ENCODE measurements around the gene SAFB2.

Gene SAFB2

GRCh38 chr19:5593343-5594255 lies 29.0 kb downstream of the SAFB2 start:
- H3K4me1 Mint-ChIP-seq = peaks cover 11% of the 10 kb centered on the region
- H3K4me3 Mint-ChIP-seq = no peak overlapping the region
- peaks cover 78% of the 10 kb centered on the region for H3K36me3 Mint-ChIP-seq (ENCODE audit: insufficient read depth)
- no peaks in the 10 kb centered on the region for H3K9me3 Mint-ChIP-seq
- no peak for ATAC-seq (replicated peaks; ENCODE audit: extremely low read depth, poor library complexity, severe bottlenecking)
- no peaks in the 10 kb centered on the region for H3K27me3 Mint-ChIP-seq
- DNase-seq (ENCODE audit: low spot score in 2 of 2) = no peak
- no peak overlapping the region for H3K27ac Mint-ChIP-seq (ENCODE audit: low read depth)

- H3K4me3 Mint-ChIP-seq = no peak overlapping the region
- DNase-seq (ENCODE audit: low spot score in 2 of 2) = no peak
- no peak overlapping the region for H3K27ac Mint-ChIP-seq (ENCODE audit: low read depth)
Observed at GRCh38 chr19:5592531-5593342, 29.8 kb downstream of the SAFB2 start.

DNA sequence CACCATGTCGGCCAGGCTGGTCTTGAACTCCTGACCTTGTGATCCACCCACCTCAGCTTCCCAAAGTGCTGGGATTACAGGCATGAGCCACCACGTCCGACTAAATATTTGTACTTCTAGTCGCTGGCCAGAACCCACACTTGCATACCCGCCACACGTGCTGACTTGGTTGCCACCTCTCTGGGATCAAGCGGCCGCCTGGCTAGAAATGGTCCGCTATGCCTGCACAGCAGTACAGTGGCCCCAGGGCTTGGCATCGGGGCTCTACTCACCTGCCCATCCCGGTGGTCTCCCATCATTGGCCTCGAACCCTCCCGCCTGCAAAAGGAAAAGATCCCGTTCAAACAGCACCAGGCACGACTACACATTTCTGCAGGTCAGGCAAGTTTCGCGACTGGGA lies 31.1 kb downstream of the SAFB2 start:
- no peak overlapping the region for H3K27ac Mint-ChIP-seq (ENCODE audit: low read depth)
- DNase-seq (ENCODE audit: low spot score in 2 of 2) (no peak), ATAC-seq (replicated peaks; ENCODE audit: extremely low read depth, poor library complexity, severe bottlenecking) (no peak)
- H3K36me3 Mint-ChIP-seq (ENCODE audit: insufficient read depth) = peaks cover 75% of the 10 kb centered on the region
- no peaks in the 10 kb centered on the region for H3K9me3 Mint-ChIP-seq
- H3K4me3 Mint-ChIP-seq = no peak overlapping the region
- H3K4me1 Mint-ChIP-seq = peaks cover 6% of the 10 kb centered on the region
- no peaks in the 10 kb centered on the region for H3K27me3 Mint-ChIP-seq

More at GRCh38 chr19:5592531-5593342, 29.8 kb downstream of the SAFB2 start:
- Mint-ChIP-seq H3K4me1 (peaks cover 11% of the 10 kb centered on the region), H3K27me3 (no peaks in the 10 kb centered on the region), H3K36me3 (ENCODE audit: insufficient read depth) (peaks cover 78% of the 10 kb centered on the region), H3K9me3 (no peaks in the 10 kb centered on the region)
- no peak for ATAC-seq (replicated peaks; ENCODE audit: extremely low read depth, poor library complexity, severe bottlenecking)

DNA sequence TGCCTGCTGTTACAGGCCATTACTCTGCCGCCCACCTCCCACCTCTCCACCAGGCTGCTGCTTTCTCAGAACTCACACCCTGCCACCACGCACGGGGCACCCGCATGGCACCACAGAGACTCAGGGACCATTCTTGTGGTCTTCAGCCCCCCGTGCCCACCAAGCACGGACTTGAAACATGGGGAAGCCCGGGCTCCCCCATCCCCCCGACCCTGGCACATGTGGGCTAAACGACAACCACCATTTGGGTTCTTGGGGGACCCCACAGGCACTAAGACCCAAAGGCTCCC lies 31.8 kb downstream of the SAFB2 start:
- H3K4me3 Mint-ChIP-seq = no peak overlapping the region
- no peaks in the 10 kb centered on the region for H3K9me3 Mint-ChIP-seq
- H3K36me3 Mint-ChIP-seq (ENCODE audit: insufficient read depth) = peaks cover 73% of the 10 kb centered on the region
- DNase-seq (ENCODE audit: low spot score in 2 of 2) (no peak), ATAC-seq (replicated peaks; ENCODE audit: extremely low read depth, poor library complexity, severe bottlenecking) (no peak)
- H3K4me1 Mint-ChIP-seq = peaks cover 5% of the 10 kb centered on the region
- no peak overlapping the region for H3K27ac Mint-ChIP-seq (ENCODE audit: low read depth)
- H3K27me3 Mint-ChIP-seq = no peaks in the 10 kb centered on the region

DNA sequence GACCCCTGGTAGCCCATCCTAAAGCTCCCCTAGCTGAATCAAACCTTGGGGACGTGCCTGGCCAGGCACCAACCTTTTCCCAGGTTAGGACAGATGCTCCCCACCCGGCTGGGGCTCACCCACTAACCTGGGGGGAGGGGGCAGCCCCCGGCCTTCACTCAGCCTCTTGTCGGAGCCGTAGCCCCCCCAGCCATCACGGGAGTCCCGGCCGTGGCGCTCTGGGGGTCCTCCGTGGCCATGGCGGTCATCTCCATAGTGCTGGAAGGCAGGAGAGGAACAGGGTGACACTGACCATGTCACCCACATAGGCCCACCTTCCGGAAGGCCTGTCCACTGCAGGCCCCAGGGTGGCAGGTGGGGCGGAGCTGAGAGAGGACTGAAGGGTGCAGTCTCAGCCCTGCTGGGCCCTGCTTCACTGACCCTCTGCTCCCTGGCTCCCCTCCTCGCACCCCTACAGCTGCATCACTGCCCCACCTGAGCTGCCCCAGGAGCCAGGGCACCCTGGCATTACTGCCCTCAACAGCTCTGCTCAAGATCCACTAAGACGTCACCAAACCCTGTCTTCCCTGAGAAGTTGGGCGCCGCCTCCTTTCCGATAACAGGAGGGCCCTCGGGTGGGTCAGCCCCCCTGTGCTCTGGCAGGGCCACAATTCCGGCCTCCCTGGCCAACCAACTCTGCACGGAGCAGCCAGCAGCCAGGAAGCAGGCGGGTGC lies 32.3 kb downstream of the SAFB2 start:
- DNase-seq (ENCODE audit: low spot score in 2 of 2) (no peak), ATAC-seq (replicated peaks; ENCODE audit: extremely low read depth, poor library complexity, severe bottlenecking) (no peak)
- H3K27ac Mint-ChIP-seq (ENCODE audit: low read depth) = no peak overlapping the region
- H3K4me1 Mint-ChIP-seq = peaks cover 5% of the 10 kb centered on the region
- peaks cover 74% of the 10 kb centered on the region for H3K36me3 Mint-ChIP-seq (ENCODE audit: insufficient read depth)
- H3K27me3 Mint-ChIP-seq = no peaks in the 10 kb centered on the region
- no peak overlapping the region for H3K4me3 Mint-ChIP-seq
- H3K9me3 Mint-ChIP-seq = no peaks in the 10 kb centered on the region

DNA sequence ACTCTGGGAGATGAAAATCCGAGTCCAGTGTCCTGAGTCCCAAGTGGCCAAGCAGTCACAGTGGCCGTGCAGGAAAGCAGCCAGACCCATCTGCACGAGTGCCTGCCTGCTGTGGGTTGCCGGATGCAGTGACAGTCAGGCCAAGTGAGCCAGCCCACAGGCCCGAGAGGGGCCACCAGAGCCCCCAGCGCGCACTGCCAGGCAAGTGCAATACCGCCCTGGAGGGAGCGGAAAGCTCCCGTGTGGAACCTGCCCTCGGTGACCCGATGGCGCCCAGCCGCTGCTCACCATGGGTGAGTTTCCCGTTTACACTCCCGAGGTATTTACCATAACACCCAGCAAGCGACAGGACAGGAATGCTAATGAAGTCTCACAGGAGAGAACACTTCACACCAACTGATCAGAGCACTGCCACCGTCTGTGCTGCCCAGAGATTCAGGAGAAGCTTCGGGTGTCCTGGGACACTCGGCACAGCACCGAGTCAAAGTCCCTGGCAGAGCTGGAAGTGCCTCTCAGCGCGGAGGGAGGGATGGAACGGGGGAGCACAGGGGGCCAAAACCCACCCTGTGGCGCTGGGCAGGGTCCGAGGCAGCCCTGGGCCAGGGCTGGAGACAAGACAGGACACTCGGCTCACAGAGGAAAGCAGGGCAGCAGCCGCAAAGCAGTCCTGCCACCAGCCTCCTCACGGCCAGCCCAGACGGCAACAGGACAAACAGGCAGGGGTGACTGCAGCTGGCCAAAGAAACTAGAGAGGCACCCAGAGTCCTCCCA lies 33.5 kb downstream of the SAFB2 start:
- Mint-ChIP-seq H3K27me3 (no peaks in the 10 kb centered on the region), H3K27ac (ENCODE audit: low read depth) (no peak overlapping the region), H3K9me3 (no peaks in the 10 kb centered on the region), H3K36me3 (ENCODE audit: insufficient read depth) (peaks cover 68% of the 10 kb centered on the region), H3K4me3 (no peak overlapping the region), H3K4me1 (peaks cover 5% of the 10 kb centered on the region)
- DNase-seq (ENCODE audit: low spot score in 2 of 2) (no peak), ATAC-seq (replicated peaks; ENCODE audit: extremely low read depth, poor library complexity, severe bottlenecking) (no peak)

DNA sequence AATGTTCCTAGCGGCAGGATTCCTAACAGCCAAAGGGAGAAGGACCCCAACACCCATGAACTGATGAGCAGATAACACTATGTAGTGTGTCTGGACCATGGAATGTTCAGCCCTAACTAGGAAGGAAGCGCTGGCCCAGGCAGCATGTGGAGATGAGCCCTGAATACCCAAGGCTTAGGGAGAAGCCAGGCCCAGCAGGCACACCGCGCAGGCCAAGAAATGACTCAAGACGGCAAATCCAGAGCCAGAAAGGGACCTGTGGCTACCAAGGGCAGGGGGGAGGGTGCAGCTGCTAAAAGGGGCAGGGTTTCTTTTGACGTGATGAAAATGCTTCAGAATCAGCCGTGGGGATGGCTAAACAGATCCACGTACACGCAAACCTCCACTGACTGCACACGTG lies 34.1 kb downstream of the SAFB2 start:
- no peak overlapping the region for H3K4me3 Mint-ChIP-seq
- DNase-seq (ENCODE audit: low spot score in 2 of 2) (no peak), ATAC-seq (replicated peaks; ENCODE audit: extremely low read depth, poor library complexity, severe bottlenecking) (no peak)
- H3K36me3 Mint-ChIP-seq (ENCODE audit: insufficient read depth) = peaks cover 66% of the 10 kb centered on the region
- no peaks in the 10 kb centered on the region for H3K9me3 Mint-ChIP-seq
- H3K4me1 Mint-ChIP-seq = peaks cover 5% of the 10 kb centered on the region
- no peak overlapping the region for H3K27ac Mint-ChIP-seq (ENCODE audit: low read depth)
- no peaks in the 10 kb centered on the region for H3K27me3 Mint-ChIP-seq

- Mint-ChIP-seq H3K27ac (ENCODE audit: low read depth) (no peak overlapping the region), H3K4me1 (peaks cover 5% of the 10 kb centered on the region), H3K27me3 (no peaks in the 10 kb centered on the region), H3K4me3 (no peak overlapping the region), H3K9me3 (no peaks in the 10 kb centered on the region), H3K36me3 (ENCODE audit: insufficient read depth) (peaks cover 60% of the 10 kb centered on the region)
- DNase-seq (ENCODE audit: low spot score in 2 of 2) (no peak), ATAC-seq (replicated peaks; ENCODE audit: extremely low read depth, poor library complexity, severe bottlenecking) (no peak)
Observed at GRCh38 chr19:5587661-5588060, 34.9 kb downstream of the SAFB2 start.

GRCh38 chr19:5587071-5587455 lies 35.5 kb downstream of the SAFB2 start:
- ATAC-seq (replicated peaks; ENCODE audit: extremely low read depth, poor library complexity, severe bottlenecking) (no peak), DNase-seq (ENCODE audit: low spot score in 2 of 2) (no peak)

GRCh38 chr19:5586300-5587070 lies 36.1 kb downstream of the SAFB2 start:
- H3K4me3 Mint-ChIP-seq = no peak overlapping the region
- H3K4me1 Mint-ChIP-seq = peaks cover 5% of the 10 kb centered on the region
- H3K27ac Mint-ChIP-seq (ENCODE audit: low read depth) = peak overlapping the region; percentile 67
- DNase-seq (ENCODE audit: low spot score in 2 of 2) = no peak
- ATAC-seq (replicated peaks; ENCODE audit: extremely low read depth, poor library complexity, severe bottlenecking) = peak; percentile 40
- H3K9me3 Mint-ChIP-seq = no peaks in the 10 kb centered on the region
- peaks cover 52% of the 10 kb centered on the region for H3K36me3 Mint-ChIP-seq (ENCODE audit: insufficient read depth)
- no peaks in the 10 kb centered on the region for H3K27me3 Mint-ChIP-seq

More at GRCh38 chr19:5587071-5587455, 35.5 kb downstream of the SAFB2 start:
- Mint-ChIP-seq H3K27ac (ENCODE audit: low read depth) (peak overlapping the region; percentile 67), H3K27me3 (no peaks in the 10 kb centered on the region), H3K4me1 (peaks cover 5% of the 10 kb centered on the region), H3K36me3 (ENCODE audit: insufficient read depth) (peaks cover 58% of the 10 kb centered on the region), H3K9me3 (no peaks in the 10 kb centered on the region), H3K4me3 (no peak overlapping the region)

- DNase-seq (ENCODE audit: low spot score in 2 of 2) (no peak), ATAC-seq (replicated peaks; ENCODE audit: extremely low read depth, poor library complexity, severe bottlenecking) (no peak)
- no peaks in the 10 kb centered on the region for H3K9me3 Mint-ChIP-seq
- H3K27ac Mint-ChIP-seq (ENCODE audit: low read depth) = peak overlapping the region; percentile 67
- peaks cover 5% of the 10 kb centered on the region for H3K4me1 Mint-ChIP-seq
- H3K4me3 Mint-ChIP-seq = peak overlapping the region; percentile 31
- no peaks in the 10 kb centered on the region for H3K27me3 Mint-ChIP-seq
- peaks cover 46% of the 10 kb centered on the region for H3K36me3 Mint-ChIP-seq (ENCODE audit: insufficient read depth)
Observed at GRCh38 chr19:5585461-5586299, 36.9 kb downstream of the SAFB2 start.
